Measurements from ENCODE around the gene TSC22D4. TPM values are rescaled to one million over a fixed set of nuclear protein-coding genes. Genes with fewer than 3 reads are reported as not detected.

TSC22D4 gene
- total and polyA plus RNA-seq, 9 of the 15 experiments (the other 6 are each of a cell fraction or from before 2014, with no cell fraction given) = 0.37 to 107 (median 28.7) TPM

GRCh38 chr7:100435401-100436304, 43.4 kb downstream of the TSC22D4 start (continued):
- peak; percentile 87 for TF ChIP-seq MGA (IDR thresholded peaks at IDR 0.05)
- no peak for TF ChIP-seq ILF3 (IDR thresholded peaks at IDR 0.05; ENCODE audit: borderline replicate concordance)
- TF ChIP-seq STAG1 (CRISPR knock-in tag; IDR thresholded peaks at IDR 0.05; ENCODE audit: borderline replicate concordance) = no peak
- TF ChIP-seq, protein P1, sequence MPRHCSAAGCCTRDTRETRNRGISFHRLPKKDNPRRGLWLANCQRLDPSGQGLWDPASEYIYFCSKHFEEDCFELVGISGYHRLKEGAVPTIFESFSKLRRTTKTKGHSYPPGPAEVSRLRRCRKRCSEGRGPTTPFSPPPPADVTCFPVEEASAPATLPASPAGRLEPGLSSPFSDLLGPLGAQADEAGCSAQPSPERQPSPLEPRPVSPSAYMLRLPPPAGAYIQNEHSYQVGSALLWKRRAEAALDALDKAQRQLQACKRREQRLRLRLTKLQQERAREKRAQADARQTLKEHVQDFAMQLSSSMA (CRISPR knock-in tag; IDR thresholded peaks at IDR 0.05) = no peak
- TF ChIP-seq ZNF830 (CRISPR knock-in tag; IDR thresholded peaks at IDR 0.05) = peak; percentile 85; the same call in 1 of the 2 replicates
- TF ChIP-seq RBM25 (IDR thresholded peaks at IDR 0.05; ENCODE audit: low read depth, low read length, severe bottlenecking) = no peak
- no peak for TF ChIP-seq AFF1 (IDR thresholded peaks at IDR 0.05; ENCODE audit: low read depth in 1 of 2, partially characterized antibody in 2 of 2)

Data from K562 (cell line).